Measurements from ENCODE around the gene CEP72. TPM values are rescaled to one million over a fixed set of nuclear protein-coding genes. Genes with fewer than 3 reads are reported as not detected.

CEP72 gene
- total RNA-seq, 1 experiment from 2014 or later, result 24.8 TPM

DNA sequence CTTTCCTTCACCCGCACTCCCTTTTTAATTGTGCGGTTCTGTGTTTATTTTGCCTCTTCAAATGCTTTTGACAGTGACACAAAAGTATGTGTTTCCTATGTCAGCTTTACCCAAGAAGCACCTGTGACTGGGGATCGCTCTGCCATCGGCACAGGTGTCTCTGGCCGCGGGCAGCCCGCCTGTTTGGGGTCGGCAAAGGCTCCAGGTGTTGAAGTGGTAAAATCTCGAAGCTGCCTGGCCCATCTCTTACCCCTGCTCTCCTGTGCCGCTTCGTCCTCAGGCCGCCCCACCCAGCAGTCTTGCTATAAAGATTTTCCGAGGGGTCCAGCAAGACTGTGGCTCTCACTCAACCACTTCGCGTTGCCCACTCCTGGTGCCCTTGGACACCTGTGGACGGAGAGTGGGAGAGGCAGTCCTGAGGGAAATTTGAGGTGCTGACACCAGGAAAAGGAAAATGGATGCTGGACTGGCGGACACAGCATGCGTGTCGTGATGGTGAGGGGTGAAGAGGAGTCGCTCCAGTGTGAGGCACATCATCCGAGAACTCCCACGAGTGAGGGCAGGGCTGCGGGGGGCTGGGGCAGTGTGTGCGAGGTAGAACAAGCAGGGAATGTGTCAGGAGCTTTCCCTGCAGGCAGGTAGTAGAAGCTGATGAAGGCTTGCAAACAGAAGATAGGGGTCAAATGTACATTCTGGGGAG lies 29.1 kb upstream of the CEP72 start:
- Mint-ChIP-seq H3K27ac (no peak overlapping the region; a peak in 1 of 7 replicates), H3K36me3 (ENCODE audit: insufficient read depth in 1 of 3, low read depth in 3 of 3) (no peaks in the 10 kb centered on the region), H3K27me3 (ENCODE audit: low read depth) (peaks cover 81% of the 10 kb centered on the region), H3K9me3 (peaks cover 8 to 10% of the 10 kb centered on the region in 2 experiments), H3K4me1 (peaks cover 19 to 24% of the 10 kb centered on the region in 2 experiments), H3K4me3 (no peak overlapping the region)
- no peak overlapping the region for H3K56ac ChIP-seq (ENCODE audit: insufficient read length, low read depth, low read length)
- TF ChIP-seq, protein P1, sequence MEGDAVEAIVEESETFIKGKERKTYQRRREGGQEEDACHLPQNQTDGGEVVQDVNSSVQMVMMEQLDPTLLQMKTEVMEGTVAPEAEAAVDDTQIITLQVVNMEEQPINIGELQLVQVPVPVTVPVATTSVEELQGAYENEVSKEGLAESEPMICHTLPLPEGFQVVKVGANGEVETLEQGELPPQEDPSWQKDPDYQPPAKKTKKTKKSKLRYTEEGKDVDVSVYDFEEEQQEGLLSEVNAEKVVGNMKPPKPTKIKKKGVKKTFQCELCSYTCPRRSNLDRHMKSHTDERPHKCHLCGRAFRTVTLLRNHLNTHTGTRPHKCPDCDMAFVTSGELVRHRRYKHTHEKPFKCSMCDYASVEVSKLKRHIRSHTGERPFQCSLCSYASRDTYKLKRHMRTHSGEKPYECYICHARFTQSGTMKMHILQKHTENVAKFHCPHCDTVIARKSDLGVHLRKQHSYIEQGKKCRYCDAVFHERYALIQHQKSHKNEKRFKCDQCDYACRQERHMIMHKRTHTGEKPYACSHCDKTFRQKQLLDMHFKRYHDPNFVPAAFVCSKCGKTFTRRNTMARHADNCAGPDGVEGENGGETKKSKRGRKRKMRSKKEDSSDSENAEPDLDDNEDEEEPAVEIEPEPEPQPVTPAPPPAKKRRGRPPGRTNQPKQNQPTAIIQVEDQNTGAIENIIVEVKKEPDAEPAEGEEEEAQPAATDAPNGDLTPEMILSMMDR (conservative IDR thresholded peaks at IDR 0.05), result no peak
- H3K4ac ChIP-seq (ENCODE audit: low read depth, low read length), result no peak overlapping the region
- DNase-seq, result no peak
- H3K9me3 ChIP-seq (ENCODE audit: control insufficient read depth, low read depth, low read length), result no peaks in the 10 kb centered on the region
- H2AK5ac ChIP-seq (ENCODE audit: insufficient read length, low read length), result no peak overlapping the region
- H2BK12ac ChIP-seq (ENCODE audit: insufficient read length, low read depth, low read length), result no peak overlapping the region
- no peak overlapping the region for H3K23ac ChIP-seq (ENCODE audit: insufficient read length, low read depth, low read length)
- H3K79me2 ChIP-seq (ENCODE audit: insufficient read depth, low read length), result no peaks in the 10 kb centered on the region
- no peaks in the 10 kb centered on the region; the same call in 1 of the 2 replicates for H3K27me3 ChIP-seq (ENCODE audit: insufficient read depth, low read length)
- no peak overlapping the region for H3K9ac ChIP-seq (ENCODE audit: extremely low read depth, insufficient read length, low read length)
- no peak overlapping the region for H3K27ac ChIP-seq (ENCODE audit: insufficient read length, low read depth, low read length)
- WGBS (ENCODE audit: extremely low coverage, insufficient read length, low lambda C conversion rate), result no CpG with 5 or more reads among the region's 24 CpGs
- no peak overlapping the region for H4K91ac ChIP-seq (ENCODE audit: insufficient read length, low read depth, low read length)
- H2BK15ac ChIP-seq (ENCODE audit: low read depth, low read length), result no peak overlapping the region
- no peak overlapping the region for H3T11ph ChIP-seq (ENCODE audit: low read length)
- no peaks in the 10 kb centered on the region for H4K20me1 ChIP-seq (ENCODE audit: control insufficient read depth, insufficient read depth, insufficient read length)
- H3K79me1 ChIP-seq (ENCODE audit: insufficient read depth, low read depth, low read length, poor library complexity, severe bottlenecking), result no peaks in the 10 kb centered on the region
- H3K23me2 ChIP-seq (ENCODE audit: insufficient read length, low read depth, low read length, poor library complexity, severe bottlenecking), result no peaks in the 10 kb centered on the region
- no peak overlapping the region for H4K5ac ChIP-seq (ENCODE audit: insufficient read length, low read depth, low read length)
- H3K18ac ChIP-seq (ENCODE audit: insufficient read length, low read depth, low read length), result no peak overlapping the region
- H3K4me1 ChIP-seq (ENCODE audit: insufficient read depth, low read length), result no peaks in the 10 kb centered on the region
- H2BK120ac ChIP-seq (ENCODE audit: low read depth, low read length, poor library complexity, severe bottlenecking), result no peak overlapping the region
- no peak overlapping the region for H3K4me2 ChIP-seq (ENCODE audit: insufficient read depth, insufficient read length, low read length)
- H3K14ac ChIP-seq (ENCODE audit: insufficient read depth, low read length), result no peak overlapping the region
- H2BK5ac ChIP-seq (ENCODE audit: insufficient read length, low read length), result no peak overlapping the region
- H2AFZ ChIP-seq (ENCODE audit: low read length), result no peak overlapping the region
- H2BK20ac ChIP-seq (ENCODE audit: low read depth, low read length, poor library complexity, severe bottlenecking), result no peak overlapping the region
- no peak overlapping the region for H4K8ac ChIP-seq (replicated peaks; ENCODE audit: insufficient read length, low read depth, low read length)

All from H9 (cell line).